OCI-LY3 (cell line): ENCODE measurements around the gene ARMC9.

Experiments
- H2AFZ ChIP-seq: fragments of 200-600, 300-600 bp; shearing (Covaris generic); 2 replicates; pipeline ENCODE4 v1.6.0; 2014; ENCODE audit warnings: antibody characterized with exemption, low read depth, low read length
- H3K27ac ChIP-seq: fragments of 200-600, 300-600 bp; sonication (generic); 2 replicates; pipeline ENCODE4 v1.5.1; 2014; ENCODE audit warnings: mild to moderate bottlenecking, low read length, moderate library complexity, mixed read lengths
- H3K27me3 ChIP-seq: fragments of 200-600, 300-600 bp; sonication (generic); 2 replicates; pipeline ENCODE4 v1.6.1; 2014; ENCODE audit warnings: low read depth, low read length, mixed read lengths
- H3K36me3 ChIP-seq: fragments of 200-600, 300-600 bp; sonication (generic); replicated peaks from 2 replicates; pipeline ENCODE3; 2014; ENCODE audit warnings: low read depth, low read length, mixed read lengths
- H3K4me1 ChIP-seq: fragments of 300-600, 200-600 bp; sonication (generic); 2 replicates; pipeline ENCODE4 v1.6.1; 2014; ENCODE audit warnings: low read length, mixed read lengths
- H3K4me2 ChIP-seq: fragments of 200-600, 300-600 bp; sonication (generic); 2 replicates; pipeline ENCODE4 v1.6.1; 2014; ENCODE audit warnings: low read length, mixed read lengths
- H3K4me3 ChIP-seq: fragments of 300-600, 200-600 bp; sonication (generic); 2 replicates; pipeline ENCODE4 v1.5.1; 2014; ENCODE audit warnings: antibody characterized with exemption, mild to moderate bottlenecking, low read length, moderate library complexity
- H3K79me2 ChIP-seq: fragments of 300-600, 200-600 bp; shearing (Covaris generic); 2 replicates; pipeline ENCODE4 v1.6.1; 2014; ENCODE audit warnings: mild to moderate bottlenecking, low read length, mixed read lengths
- H3K9ac ChIP-seq: fragments of 300-600, 200-600 bp; shearing (Covaris generic); 2 replicates; pipeline ENCODE4 v1.6.0; 2014; ENCODE audit warnings: mild to moderate bottlenecking, low read length, moderate library complexity
- H3K9me3 ChIP-seq: fragments of 200-600, 300-600 bp; shearing (Covaris generic); 2 replicates; pipeline ENCODE4 v1.6.1; 2014; ENCODE audit warnings: low read length, mixed read lengths; ENCODE audit not compliant: insufficient read depth
- H4K20me1 ChIP-seq: fragments of 200-600, 300-600 bp; sonication (generic); 2 replicates; pipeline ENCODE4 v1.6.1; 2016; ENCODE audit warnings: low read length, mixed read lengths; ENCODE audit not compliant: insufficient read depth
- EZH2phosphoT487 ChIP-seq: fragments of 200-600 bp; shearing (Covaris generic); IDR thresholded peaks from 2 replicates; pipeline ENCODE4 v1.6.1; 2018; ENCODE audit warnings: antibody characterized with exemption, mixed run types, low read depth
- TF ChIP-seq, protein P1 (sequence below): fragments of 200-600, 300-600 bp; sonication (generic); IDR thresholded peaks from 2 replicates; pipeline ENCODE4 v1.5.1; 2014; ENCODE audit warnings: antibody characterized with exemption, low read length, low read depth

The ARMC9 gene

GRCh38 chr2:231336236-231336635, 137.8 kb downstream of the ARMC9 start:
- H3K9ac ChIP-seq = no peak overlapping the region
- H3K27ac ChIP-seq = no peak overlapping the region
- H3K4me2 ChIP-seq = no peak overlapping the region
- no peaks in the 10 kb centered on the region for H3K79me2 ChIP-seq
- H3K36me3 ChIP-seq = no peaks in the 10 kb centered on the region
- no peaks in the 10 kb centered on the region for H3K9me3 ChIP-seq
- no peaks in the 10 kb centered on the region for H3K4me1 ChIP-seq
- no peak for TF ChIP-seq EZH2phosphoT487
- TF ChIP-seq, protein P1, sequence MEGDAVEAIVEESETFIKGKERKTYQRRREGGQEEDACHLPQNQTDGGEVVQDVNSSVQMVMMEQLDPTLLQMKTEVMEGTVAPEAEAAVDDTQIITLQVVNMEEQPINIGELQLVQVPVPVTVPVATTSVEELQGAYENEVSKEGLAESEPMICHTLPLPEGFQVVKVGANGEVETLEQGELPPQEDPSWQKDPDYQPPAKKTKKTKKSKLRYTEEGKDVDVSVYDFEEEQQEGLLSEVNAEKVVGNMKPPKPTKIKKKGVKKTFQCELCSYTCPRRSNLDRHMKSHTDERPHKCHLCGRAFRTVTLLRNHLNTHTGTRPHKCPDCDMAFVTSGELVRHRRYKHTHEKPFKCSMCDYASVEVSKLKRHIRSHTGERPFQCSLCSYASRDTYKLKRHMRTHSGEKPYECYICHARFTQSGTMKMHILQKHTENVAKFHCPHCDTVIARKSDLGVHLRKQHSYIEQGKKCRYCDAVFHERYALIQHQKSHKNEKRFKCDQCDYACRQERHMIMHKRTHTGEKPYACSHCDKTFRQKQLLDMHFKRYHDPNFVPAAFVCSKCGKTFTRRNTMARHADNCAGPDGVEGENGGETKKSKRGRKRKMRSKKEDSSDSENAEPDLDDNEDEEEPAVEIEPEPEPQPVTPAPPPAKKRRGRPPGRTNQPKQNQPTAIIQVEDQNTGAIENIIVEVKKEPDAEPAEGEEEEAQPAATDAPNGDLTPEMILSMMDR = no peak
- H2AFZ ChIP-seq = no peak overlapping the region
- no peaks in the 10 kb centered on the region for H3K27me3 ChIP-seq
- H3K4me3 ChIP-seq = no peak overlapping the region
- H4K20me1 ChIP-seq = no peaks in the 10 kb centered on the region

- no peak overlapping the region for H3K4me2 ChIP-seq
- H3K9me3 ChIP-seq = no peaks in the 10 kb centered on the region
- H3K79me2 ChIP-seq = no peaks in the 10 kb centered on the region
- H3K27me3 ChIP-seq = no peaks in the 10 kb centered on the region
- H3K27ac ChIP-seq = no peak overlapping the region
- no peak overlapping the region for H3K9ac ChIP-seq
- no peaks in the 10 kb centered on the region for H3K4me1 ChIP-seq
- TF ChIP-seq EZH2phosphoT487 = no peak
- TF ChIP-seq, protein P1 = no peak
- H2AFZ ChIP-seq = no peak overlapping the region
- no peaks in the 10 kb centered on the region for H3K36me3 ChIP-seq
- no peaks in the 10 kb centered on the region for H4K20me1 ChIP-seq
- H3K4me3 ChIP-seq = no peak overlapping the region
Measured at GRCh38 chr2:231336700-231337099, 138.3 kb downstream of the ARMC9 start.

DNA sequence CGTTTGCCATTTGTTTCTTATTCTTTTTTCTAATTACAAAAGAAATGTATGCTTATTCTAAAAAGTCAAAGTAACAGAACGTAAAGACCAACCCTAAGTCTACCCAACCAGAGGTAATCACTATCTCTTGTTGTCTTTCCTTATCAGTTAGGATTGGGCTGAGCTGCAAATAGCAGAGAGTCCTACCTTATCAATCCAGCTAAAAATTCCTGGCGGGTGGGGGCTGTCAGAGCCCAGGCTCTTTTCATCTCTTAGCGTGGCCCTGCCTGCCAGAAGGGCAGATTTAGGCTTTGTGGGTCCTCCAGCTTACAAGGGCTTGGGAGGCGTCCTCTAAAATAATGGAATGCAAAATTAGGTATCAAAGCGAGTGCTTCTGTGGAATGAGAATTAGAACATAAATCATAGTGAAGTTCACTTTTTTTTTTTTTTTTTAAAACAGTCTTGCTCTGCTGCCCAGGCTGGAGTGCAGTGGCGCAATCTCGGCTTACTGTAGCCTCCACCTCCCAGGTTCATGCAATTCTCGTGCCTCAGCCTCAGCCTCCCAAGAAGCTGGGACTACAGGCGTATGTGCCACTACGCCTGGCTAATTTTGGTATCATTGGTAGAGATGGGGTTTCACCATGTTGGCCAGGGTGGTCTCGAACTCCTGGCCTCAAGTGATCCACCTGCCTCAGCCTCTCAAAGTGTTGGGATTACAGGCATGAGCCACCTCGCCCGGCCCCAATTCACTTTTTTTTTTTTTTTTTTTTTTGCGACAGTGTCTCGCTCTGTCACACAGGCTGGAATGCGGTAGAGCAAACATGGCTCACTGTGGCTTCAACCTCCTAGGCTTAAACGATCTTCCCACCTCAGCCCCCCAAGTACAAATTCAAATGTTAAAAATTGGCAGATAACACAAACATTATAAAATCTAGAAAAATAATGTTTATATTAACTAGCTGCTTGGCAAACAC, 139.7 kb downstream of the ARMC9 start:
- Histone ChIP-seq H3K27me3 (no peaks in the 10 kb centered on the region), H3K36me3 (no peaks in the 10 kb centered on the region), H4K20me1 (no peaks in the 10 kb centered on the region), H3K79me2 (no peaks in the 10 kb centered on the region), H3K4me1 (peaks cover 8% of the 10 kb centered on the region), H3K9me3 (no peaks in the 10 kb centered on the region), H3K27ac (no peak overlapping the region), H2AFZ (no peak overlapping the region), H3K4me3 (no peak overlapping the region), H3K9ac (no peak overlapping the region), H3K4me2 (no peak overlapping the region)
- TF ChIP-seq EZH2phosphoT487 = no peak
- TF ChIP-seq, protein P1 = no peak

GRCh38 chr2:231339316-231339715, 140.9 kb downstream of the ARMC9 start:
- Histone ChIP-seq H3K4me1 (peaks cover 9% of the 10 kb centered on the region), H3K4me2 (no peak overlapping the region), H3K79me2 (no peaks in the 10 kb centered on the region), H3K9me3 (no peaks in the 10 kb centered on the region), H4K20me1 (no peaks in the 10 kb centered on the region), H3K9ac (no peak overlapping the region), H3K27ac (no peak overlapping the region), H3K36me3 (no peaks in the 10 kb centered on the region), H3K4me3 (no peak overlapping the region), H2AFZ (no peak overlapping the region), H3K27me3 (no peaks in the 10 kb centered on the region)
- TF ChIP-seq EZH2phosphoT487 = no peak
- TF ChIP-seq, protein P1 = no peak
